Parathyroid adenoma (tissue), 2 donors: ENCODE data around the gene NFKBIZ.

Experiments used
- H2AFZ ChIP-seq: fragments of 300-600 bp; sonication (generic); one replicate; pipeline ENCODE4 v1.7.0; 2017; ENCODE audit warnings: antibody characterized with exemption, mild to moderate bottlenecking
- H3K27ac ChIP-seq: fragments of 300-600 bp; sonication (generic); one replicate; pipeline ENCODE4 v1.7.0; 2017
- H3K27me3 ChIP-seq: fragments of 300-600 bp; sonication (generic); one replicate; pipeline ENCODE4 v1.7.0; 2017; ENCODE audit warnings: low read length; ENCODE audit not compliant: control insufficient read depth, insufficient read depth
- H3K36me3 ChIP-seq: fragments of 300-600 bp; sonication (generic); one replicate; pipeline ENCODE4 v1.7.0; 2017; ENCODE audit warnings: low read length; ENCODE audit not compliant: control insufficient read depth, insufficient read depth
- H3K4me1 ChIP-seq: fragments of 300-600 bp; sonication (generic); one replicate; pipeline ENCODE4 v1.7.0; 2017; ENCODE audit warnings: control low read depth
- H3K4me2 ChIP-seq: fragments of 300-600 bp; sonication (generic); one replicate; pipeline ENCODE4 v1.7.0; 2017; ENCODE audit warnings: low read length
- H3K4me3 ChIP-seq: fragments of 300-600 bp; sonication (generic); one replicate; pipeline ENCODE4 v1.7.0; 2017; ENCODE audit warnings: low read depth, low read length
- H3K79me2 ChIP-seq: fragments of 300-600 bp; sonication (generic); one replicate; pipeline ENCODE4 v1.7.0; 2017; ENCODE audit warnings: control low read depth
- H3K9ac ChIP-seq: fragments of 300-600 bp; sonication (generic); one replicate; pipeline ENCODE4 v1.7.0; 2017; ENCODE audit warnings: mild to moderate bottlenecking
- H3K9me3 ChIP-seq: fragments of 300-600 bp; sonication (generic); one replicate; pipeline ENCODE4 v1.7.0; 2017; ENCODE audit warnings: low read length; ENCODE audit not compliant: control insufficient read depth
- TF ChIP-seq, protein P1 (sequence below): fragments of 300-600 bp; sonication (generic); IDR thresholded peaks from one replicate; pipeline ENCODE4 v1.7.0; 2017; ENCODE audit warnings: antibody characterized with exemption, mild to moderate bottlenecking
- donor health status: primary hyperparathyroidism.

The NFKBIZ gene

GRCh38 chr3:101848754-101849713, at the start of gene NFKBIZ:
TSS of gene NFKBIZ (plus strand) at chr3:101849514. CDS start at chr3:101849629, 115 bp downstream.
- Histone ChIP-seq H3K4me2 (peak within 1 kb of the TSS; percentile 85), H3K9ac (peak within 1 kb of the TSS; percentile 50), H3K79me2 (peaks cover 4% of the 10 kb centered on the region), H3K4me1 (peaks cover 6% of the 10 kb centered on the region), H3K4me3 (peak within 1 kb of the TSS; percentile 83), H2AFZ (peak within 1 kb of the TSS; percentile 81), H3K36me3 (no peaks in the 10 kb centered on the region), H3K9me3 (no peaks in the 10 kb centered on the region), H3K27me3 (no peaks in the 10 kb centered on the region), H3K27ac (peak within 1 kb of the TSS; percentile 88)
- TF ChIP-seq, protein P1, sequence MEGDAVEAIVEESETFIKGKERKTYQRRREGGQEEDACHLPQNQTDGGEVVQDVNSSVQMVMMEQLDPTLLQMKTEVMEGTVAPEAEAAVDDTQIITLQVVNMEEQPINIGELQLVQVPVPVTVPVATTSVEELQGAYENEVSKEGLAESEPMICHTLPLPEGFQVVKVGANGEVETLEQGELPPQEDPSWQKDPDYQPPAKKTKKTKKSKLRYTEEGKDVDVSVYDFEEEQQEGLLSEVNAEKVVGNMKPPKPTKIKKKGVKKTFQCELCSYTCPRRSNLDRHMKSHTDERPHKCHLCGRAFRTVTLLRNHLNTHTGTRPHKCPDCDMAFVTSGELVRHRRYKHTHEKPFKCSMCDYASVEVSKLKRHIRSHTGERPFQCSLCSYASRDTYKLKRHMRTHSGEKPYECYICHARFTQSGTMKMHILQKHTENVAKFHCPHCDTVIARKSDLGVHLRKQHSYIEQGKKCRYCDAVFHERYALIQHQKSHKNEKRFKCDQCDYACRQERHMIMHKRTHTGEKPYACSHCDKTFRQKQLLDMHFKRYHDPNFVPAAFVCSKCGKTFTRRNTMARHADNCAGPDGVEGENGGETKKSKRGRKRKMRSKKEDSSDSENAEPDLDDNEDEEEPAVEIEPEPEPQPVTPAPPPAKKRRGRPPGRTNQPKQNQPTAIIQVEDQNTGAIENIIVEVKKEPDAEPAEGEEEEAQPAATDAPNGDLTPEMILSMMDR = peak; percentile 18

- Histone ChIP-seq H3K4me2 (no peak overlapping the region), H3K9ac (no peak overlapping the region), H2AFZ (no peak overlapping the region), H3K27ac (no peak overlapping the region), H3K79me2 (peaks cover 4% of the 10 kb centered on the region), H3K36me3 (no peaks in the 10 kb centered on the region), H3K9me3 (no peaks in the 10 kb centered on the region), H3K4me1 (no peaks in the 10 kb centered on the region), H3K27me3 (no peaks in the 10 kb centered on the region), H3K4me3 (no peak overlapping the region)
- TF ChIP-seq, protein P1 = no peak
Observed at GRCh38 chr3:101801174-101801573, 48.1 kb upstream of the NFKBIZ start.

- no peak overlapping the region for H3K4me2 ChIP-seq
- no peaks in the 10 kb centered on the region for H3K9me3 ChIP-seq
- H3K4me3 ChIP-seq = no peak overlapping the region
- H3K36me3 ChIP-seq = no peaks in the 10 kb centered on the region
- H3K27me3 ChIP-seq = no peaks in the 10 kb centered on the region
- H3K9ac ChIP-seq = no peak overlapping the region
- H3K27ac ChIP-seq = no peak overlapping the region
- TF ChIP-seq, protein P1 = no peak
- no peak overlapping the region for H2AFZ ChIP-seq
- no peaks in the 10 kb centered on the region for H3K4me1 ChIP-seq
- peaks cover 4% of the 10 kb centered on the region for H3K79me2 ChIP-seq
Observed at GRCh38 chr3:101802179-101802578, 47.1 kb upstream of the NFKBIZ start.

DNA sequence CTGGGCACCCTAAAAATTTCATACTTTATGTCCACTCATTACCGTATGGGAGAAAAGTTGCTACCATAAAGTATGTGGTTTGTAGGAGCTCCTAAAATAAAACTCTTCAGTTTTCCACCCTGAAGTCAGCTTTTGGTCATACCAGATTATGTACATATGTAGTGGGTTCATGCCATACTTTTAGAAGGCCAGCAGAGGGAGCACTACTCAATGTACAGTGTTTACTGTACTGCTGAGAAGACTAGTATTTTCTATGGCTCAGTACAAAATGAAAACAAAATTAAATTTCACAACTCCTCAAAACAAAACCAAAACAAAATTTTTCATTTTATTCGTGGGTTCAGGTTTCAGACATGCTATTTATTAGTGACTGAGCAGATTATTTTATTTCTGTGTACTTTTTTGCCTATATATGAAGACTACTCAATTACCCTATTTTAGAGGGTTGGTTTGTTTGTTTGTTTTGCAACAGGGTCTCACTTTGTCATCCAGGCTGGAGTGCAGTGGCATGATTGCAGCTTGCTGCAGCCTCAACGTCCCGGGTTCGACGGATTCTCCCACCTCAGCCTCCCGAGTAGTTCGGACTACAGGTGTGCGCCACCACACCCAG, 46.0 kb upstream of the NFKBIZ start:
- H3K9ac ChIP-seq = no peak overlapping the region
- H3K27me3 ChIP-seq = no peaks in the 10 kb centered on the region
- no peak overlapping the region for H3K4me2 ChIP-seq
- H2AFZ ChIP-seq = no peak overlapping the region
- TF ChIP-seq, protein P1 = peak; percentile 81
- H3K4me1 ChIP-seq = no peaks in the 10 kb centered on the region
- H3K9me3 ChIP-seq = no peaks in the 10 kb centered on the region
- H3K79me2 ChIP-seq = peaks cover 4% of the 10 kb centered on the region
- H3K27ac ChIP-seq = no peak overlapping the region
- H3K36me3 ChIP-seq = no peaks in the 10 kb centered on the region
- H3K4me3 ChIP-seq = no peak overlapping the region
